ENCODE results near the gene CRTC1. TPM values are rescaled to one million over a fixed set of nuclear protein-coding genes. Genes with fewer than 3 reads are reported as not detected.

The CRTC1 gene
- total and polyA plus RNA-seq, 8 donors, result 5.2 to 18.1 (median 7.5) TPM

DNA sequence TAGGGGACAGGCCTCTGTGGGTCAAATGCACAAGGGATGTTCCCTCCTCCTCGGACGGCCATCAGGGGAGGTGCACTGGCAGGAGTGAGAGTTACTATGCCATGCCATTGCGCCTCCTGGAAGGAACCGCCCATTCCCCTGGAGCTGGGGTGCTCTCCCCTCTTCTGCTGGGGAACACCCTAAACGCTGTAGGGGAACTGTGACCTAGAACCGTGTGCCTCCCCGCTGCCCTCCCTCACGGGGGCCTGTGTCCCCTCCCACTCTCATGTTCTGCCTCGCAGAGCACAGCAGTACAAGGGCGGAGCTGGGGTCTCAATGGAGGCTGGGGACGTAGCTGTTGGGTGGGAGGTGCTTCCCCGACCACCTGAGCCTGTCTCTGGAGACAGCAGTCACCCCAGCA, 17.2 kb upstream of the CRTC1 start:
- 86 to 87% methylated on average over 12 of the region's 12 CpGs for WGBS, 2 donors
- Histone ChIP-seq H3K27me3 (no peaks in the 10 kb centered on the region), H3K27ac (no peak overlapping the region), H3K9me3 (no peaks in the 10 kb centered on the region), H3K4me3 (no peak overlapping the region), H3K36me3 (peaks cover 0 to 19% (median 7%) of the 10 kb centered on the region in 3 donors), H3K4me1 (no peaks in the 10 kb centered on the region)
- ATAC-seq (no peak), FAIRE-seq (no peak), DNase-seq (no peak)
- intact Hi-C loops (cut with DNase I), result no loop called here
- TF ChIP-seq, protein P1, sequence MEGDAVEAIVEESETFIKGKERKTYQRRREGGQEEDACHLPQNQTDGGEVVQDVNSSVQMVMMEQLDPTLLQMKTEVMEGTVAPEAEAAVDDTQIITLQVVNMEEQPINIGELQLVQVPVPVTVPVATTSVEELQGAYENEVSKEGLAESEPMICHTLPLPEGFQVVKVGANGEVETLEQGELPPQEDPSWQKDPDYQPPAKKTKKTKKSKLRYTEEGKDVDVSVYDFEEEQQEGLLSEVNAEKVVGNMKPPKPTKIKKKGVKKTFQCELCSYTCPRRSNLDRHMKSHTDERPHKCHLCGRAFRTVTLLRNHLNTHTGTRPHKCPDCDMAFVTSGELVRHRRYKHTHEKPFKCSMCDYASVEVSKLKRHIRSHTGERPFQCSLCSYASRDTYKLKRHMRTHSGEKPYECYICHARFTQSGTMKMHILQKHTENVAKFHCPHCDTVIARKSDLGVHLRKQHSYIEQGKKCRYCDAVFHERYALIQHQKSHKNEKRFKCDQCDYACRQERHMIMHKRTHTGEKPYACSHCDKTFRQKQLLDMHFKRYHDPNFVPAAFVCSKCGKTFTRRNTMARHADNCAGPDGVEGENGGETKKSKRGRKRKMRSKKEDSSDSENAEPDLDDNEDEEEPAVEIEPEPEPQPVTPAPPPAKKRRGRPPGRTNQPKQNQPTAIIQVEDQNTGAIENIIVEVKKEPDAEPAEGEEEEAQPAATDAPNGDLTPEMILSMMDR (IDR thresholded peaks at IDR 0.05), result no peak

DNA sequence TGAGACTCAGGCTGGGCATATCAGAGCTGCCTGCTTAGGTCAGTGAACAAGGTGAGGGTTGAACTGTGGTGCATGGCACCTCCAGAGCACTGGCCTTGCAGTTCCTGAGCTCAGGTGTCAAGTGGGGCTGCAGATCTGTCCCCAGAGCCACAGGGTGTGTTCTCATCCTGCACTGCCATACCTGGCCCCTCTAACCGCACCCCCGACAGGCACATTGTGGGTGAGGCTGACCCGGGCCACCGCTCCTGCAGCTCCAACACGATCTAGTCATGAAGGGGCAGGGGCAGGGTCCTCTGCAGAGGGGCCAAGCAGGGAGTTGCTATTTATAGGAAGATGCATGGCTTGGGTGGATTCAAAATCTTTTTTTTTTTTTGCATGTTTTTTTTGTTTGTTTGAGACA, 16.7 kb upstream of the CRTC1 start:
- intact Hi-C loops (cut with DNase I), result no loop called here
- no peak overlapping the region for H3K27ac ChIP-seq
- 91 to 97% methylated on average over 5 of the region's 5 CpGs for WGBS, 2 donors
- H3K27me3 ChIP-seq, result no peaks in the 10 kb centered on the region
- H3K4me1 ChIP-seq, result no peaks in the 10 kb centered on the region
- H3K36me3 ChIP-seq, result peaks cover 0 to 19% (median 7%) of the 10 kb centered on the region in 3 donors
- no peak for FAIRE-seq
- H3K4me3 ChIP-seq, result no peak overlapping the region
- DNase-seq, result peak in 1 of 6 donors; percentile 51
- H3K9me3 ChIP-seq, result no peaks in the 10 kb centered on the region
- ATAC-seq, result no peak
- TF ChIP-seq, protein P1 (IDR thresholded peaks at IDR 0.05), result no peak

DNA sequence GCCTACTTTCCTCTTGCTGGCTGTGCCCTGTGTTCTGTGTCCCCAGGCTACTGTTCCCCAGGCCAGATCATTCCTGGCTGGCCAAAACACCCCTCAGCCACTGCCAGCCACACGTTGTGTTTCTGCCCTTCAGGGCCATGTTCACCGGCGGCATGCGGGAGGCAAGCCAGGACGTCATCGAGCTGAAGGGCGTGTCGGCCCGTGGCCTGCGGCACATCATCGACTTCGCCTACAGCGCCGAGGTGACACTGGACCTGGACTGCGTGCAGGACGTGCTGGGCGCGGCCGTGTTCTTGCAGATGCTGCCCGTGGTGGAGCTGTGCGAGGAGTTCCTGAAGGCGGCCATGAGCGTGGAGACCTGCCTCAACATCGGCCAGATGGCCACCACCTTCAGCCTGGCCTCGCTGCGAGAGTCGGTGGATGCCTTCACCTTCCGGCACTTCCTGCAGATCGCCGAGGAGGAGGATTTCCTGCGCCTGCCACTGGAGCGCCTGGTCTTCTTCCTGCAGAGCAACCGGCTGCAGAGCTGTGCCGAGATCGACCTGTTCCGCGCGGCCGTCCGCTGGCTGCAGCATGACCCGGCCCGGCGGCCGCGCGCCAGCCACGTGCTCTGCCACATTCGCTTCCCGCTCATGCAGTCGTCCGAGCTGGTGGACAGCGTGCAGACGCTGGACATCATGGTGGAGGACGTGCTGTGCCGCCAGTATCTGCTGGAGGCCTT, 15.8 kb upstream of the CRTC1 start:
- Histone ChIP-seq H3K4me3 (no peak overlapping the region), H3K27ac (no peak overlapping the region), H3K36me3 (peaks cover 0 to 19% (median 7%) of the 10 kb centered on the region in 3 donors), H3K27me3 (no peaks in the 10 kb centered on the region), H3K4me1 (no peaks in the 10 kb centered on the region), H3K9me3 (no peaks in the 10 kb centered on the region)
- 97 to 98% methylated on average over 55 of the region's 55 CpGs for WGBS, 2 donors
- TF ChIP-seq, protein P1 (IDR thresholded peaks at IDR 0.05), result no peak
- FAIRE-seq (no peak), DNase-seq (no peak), ATAC-seq (no peak)
- intact Hi-C loops (cut with DNase I), result no loop called here

DNA sequence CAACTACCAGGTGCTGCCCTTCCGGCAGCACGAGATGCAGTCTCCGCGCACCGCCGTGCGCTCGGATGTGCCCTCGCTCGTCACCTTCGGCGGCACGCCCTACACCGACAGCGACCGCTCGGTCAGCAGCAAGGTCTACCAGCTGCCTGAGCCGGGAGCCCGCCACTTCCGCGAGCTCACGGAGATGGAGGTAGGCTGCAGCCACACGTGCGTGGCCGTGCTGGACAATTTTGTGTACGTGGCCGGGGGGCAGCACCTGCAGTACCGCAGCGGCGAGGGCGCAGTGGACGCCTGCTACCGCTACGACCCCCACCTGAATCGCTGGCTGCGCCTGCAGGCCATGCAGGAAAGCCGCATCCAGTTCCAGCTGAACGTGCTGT, 15.2 kb upstream of the CRTC1 start:
- Histone ChIP-seq H3K36me3 (peaks cover 0 to 19% (median 7%) of the 10 kb centered on the region in 3 donors), H3K4me3 (no peak overlapping the region), H3K9me3 (no peaks in the 10 kb centered on the region), H3K4me1 (no peaks in the 10 kb centered on the region), H3K27ac (no peak overlapping the region), H3K27me3 (no peaks in the 10 kb centered on the region)
- intact Hi-C loops (cut with DNase I), result no loop called here
- FAIRE-seq (no peak), ATAC-seq (no peak), DNase-seq (peak in 1 of 6 donors; percentile 55)
- TF ChIP-seq, protein P1 (IDR thresholded peaks at IDR 0.05), result no peak
- 94 to 97% methylated on average over 34 to 38 of the region's 38 CpGs for WGBS, 2 donors

Measured in pancreas (tissue), 10 donors.